ENCODE results near the gene SAP30BP.

GRCh38 chr17:75704963-75705875 lies 38.1 kb downstream of the SAP30BP start:
- TF ChIP-seq CTCF (IDR thresholded peaks at IDR 0.05; ENCODE audit: low read depth, low read length, poor library complexity, severe bottlenecking) = no peak
- no peak for TF ChIP-seq EZH2phosphoT487 (IDR thresholded peaks at IDR 0.05; ENCODE audit: borderline replicate concordance, low read length)
